Measurements from ENCODE around the gene CCL11. TPM values are rescaled to one million over a fixed set of nuclear protein-coding genes. Genes with fewer than 3 reads are reported as not detected.

Gene CCL11
- polyA plus RNA-seq, 1 of the 3 experiments (the other 2 are of a cell fraction): not detected

DNA sequence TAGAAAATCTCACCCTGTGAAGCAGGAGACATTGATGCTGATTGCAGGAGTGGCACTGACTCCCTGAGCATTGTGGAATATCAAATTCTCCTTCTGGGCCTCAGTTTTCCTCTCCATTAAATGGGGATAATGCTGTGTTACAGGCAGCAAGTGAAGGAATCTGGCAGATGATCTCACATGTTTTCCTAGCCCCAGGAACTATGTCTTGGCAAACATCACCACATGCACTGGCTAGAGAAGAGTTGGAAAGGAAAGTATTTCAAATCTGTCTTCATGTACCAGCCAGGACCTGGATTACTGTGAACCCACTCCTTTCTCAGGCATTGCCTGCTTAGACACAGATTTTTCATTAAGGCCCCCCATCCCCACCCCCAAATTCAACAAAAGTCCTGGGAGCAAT is 20.1 kb downstream of the CCL11 start:
- Histone ChIP-seq H3K9me2 (no peaks in the 10 kb centered on the region), H3K36me3 (replicated peaks in 1 of 2; ENCODE audit: control insufficient read depth in 1 of 2, insufficient read depth in 2 of 2, low read length in 1 of 2) (no peaks in the 10 kb centered on the region), H3K9ac (no peak overlapping the region), H3K4me2 (no peak overlapping the region), H3K27me3 (ENCODE audit: insufficient read depth) (no peaks in the 10 kb centered on the region), H3K79me2 (ENCODE audit: insufficient read depth) (no peaks in the 10 kb centered on the region), H2AFZ (ENCODE audit: low read depth) (no peak overlapping the region), H3K4me3 (ENCODE audit: low read depth in 2 of 2, low read length in 1 of 2) (no peak overlapping the region), H3K4me1 (ENCODE audit: control insufficient read depth in 1 of 2, insufficient read depth in 2 of 2, low read depth in 1 of 2, low read length in 1 of 2) (peaks cover 0 to 8% of the 10 kb centered on the region in 2 experiments; a peak in 1 of 4 replicates), H3F3A (replicated peaks; ENCODE audit: insufficient read depth) (peaks cover 3% of the 10 kb centered on the region), H3K9me3 (no peaks in the 10 kb centered on the region), H3K27ac (ENCODE audit: low read depth in 2 of 2, low read length in 1 of 2) (no peak overlapping the region), H4K20me1 (ENCODE audit: insufficient read depth) (no peaks in the 10 kb centered on the region)
- TF ChIP-seq, protein P1, sequence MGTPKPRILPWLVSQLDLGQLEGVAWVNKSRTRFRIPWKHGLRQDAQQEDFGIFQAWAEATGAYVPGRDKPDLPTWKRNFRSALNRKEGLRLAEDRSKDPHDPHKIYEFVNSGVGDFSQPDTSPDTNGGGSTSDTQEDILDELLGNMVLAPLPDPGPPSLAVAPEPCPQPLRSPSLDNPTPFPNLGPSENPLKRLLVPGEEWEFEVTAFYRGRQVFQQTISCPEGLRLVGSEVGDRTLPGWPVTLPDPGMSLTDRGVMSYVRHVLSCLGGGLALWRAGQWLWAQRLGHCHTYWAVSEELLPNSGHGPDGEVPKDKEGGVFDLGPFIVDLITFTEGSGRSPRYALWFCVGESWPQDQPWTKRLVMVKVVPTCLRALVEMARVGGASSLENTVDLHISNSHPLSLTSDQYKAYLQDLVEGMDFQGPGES (IDR thresholded peaks at IDR 0.05; ENCODE audit: low read depth, low read length): no peak
- no peak for TF ChIP-seq NFIC (IDR thresholded peaks at IDR 0.05; ENCODE audit: borderline replicate concordance)
- TF ChIP-seq, protein P2, sequence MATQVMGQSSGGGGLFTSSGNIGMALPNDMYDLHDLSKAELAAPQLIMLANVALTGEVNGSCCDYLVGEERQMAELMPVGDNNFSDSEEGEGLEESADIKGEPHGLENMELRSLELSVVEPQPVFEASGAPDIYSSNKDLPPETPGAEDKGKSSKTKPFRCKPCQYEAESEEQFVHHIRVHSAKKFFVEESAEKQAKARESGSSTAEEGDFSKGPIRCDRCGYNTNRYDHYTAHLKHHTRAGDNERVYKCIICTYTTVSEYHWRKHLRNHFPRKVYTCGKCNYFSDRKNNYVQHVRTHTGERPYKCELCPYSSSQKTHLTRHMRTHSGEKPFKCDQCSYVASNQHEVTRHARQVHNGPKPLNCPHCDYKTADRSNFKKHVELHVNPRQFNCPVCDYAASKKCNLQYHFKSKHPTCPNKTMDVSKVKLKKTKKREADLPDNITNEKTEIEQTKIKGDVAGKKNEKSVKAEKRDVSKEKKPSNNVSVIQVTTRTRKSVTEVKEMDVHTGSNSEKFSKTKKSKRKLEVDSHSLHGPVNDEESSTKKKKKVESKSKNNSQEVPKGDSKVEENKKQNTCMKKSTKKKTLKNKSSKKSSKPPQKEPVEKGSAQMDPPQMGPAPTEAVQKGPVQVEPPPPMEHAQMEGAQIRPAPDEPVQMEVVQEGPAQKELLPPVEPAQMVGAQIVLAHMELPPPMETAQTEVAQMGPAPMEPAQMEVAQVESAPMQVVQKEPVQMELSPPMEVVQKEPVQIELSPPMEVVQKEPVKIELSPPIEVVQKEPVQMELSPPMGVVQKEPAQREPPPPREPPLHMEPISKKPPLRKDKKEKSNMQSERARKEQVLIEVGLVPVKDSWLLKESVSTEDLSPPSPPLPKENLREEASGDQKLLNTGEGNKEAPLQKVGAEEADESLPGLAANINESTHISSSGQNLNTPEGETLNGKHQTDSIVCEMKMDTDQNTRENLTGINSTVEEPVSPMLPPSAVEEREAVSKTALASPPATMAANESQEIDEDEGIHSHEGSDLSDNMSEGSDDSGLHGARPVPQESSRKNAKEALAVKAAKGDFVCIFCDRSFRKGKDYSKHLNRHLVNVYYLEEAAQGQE (IDR thresholded peaks at IDR 0.05; ENCODE audit: low read depth, low read length): no peak
- TF ChIP-seq JUND (IDR thresholded peaks at IDR 0.05): no peak
- TF ChIP-seq SMC3 (IDR thresholded peaks at IDR 0.05; ENCODE audit: low read depth, low read length): no peak
- no peak for TF ChIP-seq POLR2AphosphoS5 (IDR thresholded peaks at IDR 0.05; ENCODE audit: low read depth, low read length)
- no peak for TF ChIP-seq RXRA (IDR thresholded peaks at IDR 0.05; ENCODE audit: borderline replicate concordance, low read depth)
- no peak for TF ChIP-seq MEF2A (IDR thresholded peaks at IDR 0.05; ENCODE audit: borderline replicate concordance, low read depth)
- TF ChIP-seq FOXM1 (IDR thresholded peaks at IDR 0.05; ENCODE audit: low read depth): no peak
- TF ChIP-seq, protein P3, sequence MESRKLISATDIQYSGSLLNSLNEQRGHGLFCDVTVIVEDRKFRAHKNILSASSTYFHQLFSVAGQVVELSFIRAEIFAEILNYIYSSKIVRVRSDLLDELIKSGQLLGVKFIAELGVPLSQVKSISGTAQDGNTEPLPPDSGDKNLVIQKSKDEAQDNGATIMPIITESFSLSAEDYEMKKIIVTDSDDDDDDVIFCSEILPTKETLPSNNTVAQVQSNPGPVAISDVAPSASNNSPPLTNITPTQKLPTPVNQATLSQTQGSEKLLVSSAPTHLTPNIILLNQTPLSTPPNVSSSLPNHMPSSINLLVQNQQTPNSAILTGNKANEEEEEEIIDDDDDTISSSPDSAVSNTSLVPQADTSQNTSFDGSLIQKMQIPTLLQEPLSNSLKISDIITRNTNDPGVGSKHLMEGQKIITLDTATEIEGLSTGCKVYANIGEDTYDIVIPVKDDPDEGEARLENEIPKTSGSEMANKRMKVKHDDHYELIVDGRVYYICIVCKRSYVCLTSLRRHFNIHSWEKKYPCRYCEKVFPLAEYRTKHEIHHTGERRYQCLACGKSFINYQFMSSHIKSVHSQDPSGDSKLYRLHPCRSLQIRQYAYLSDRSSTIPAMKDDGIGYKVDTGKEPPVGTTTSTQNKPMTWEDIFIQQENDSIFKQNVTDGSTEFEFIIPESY (IDR thresholded peaks at IDR 0.05; ENCODE audit: borderline replicate concordance, low read depth): no peak
- no peak for TF ChIP-seq FOSL2 (IDR thresholded peaks at IDR 0.05; ENCODE audit: borderline replicate concordance, low read depth)
- no peak for TF ChIP-seq CHD2 (IDR thresholded peaks at IDR 0.05; ENCODE audit: low read length, partially characterized antibody)
- TF ChIP-seq TEAD4 (IDR thresholded peaks at IDR 0.05; ENCODE audit: borderline replicate concordance, insufficient read depth): no peak
- no peak for TF ChIP-seq RFX5 (IDR thresholded peaks at IDR 0.05; ENCODE audit: low read length)
- TF ChIP-seq, protein P4, sequence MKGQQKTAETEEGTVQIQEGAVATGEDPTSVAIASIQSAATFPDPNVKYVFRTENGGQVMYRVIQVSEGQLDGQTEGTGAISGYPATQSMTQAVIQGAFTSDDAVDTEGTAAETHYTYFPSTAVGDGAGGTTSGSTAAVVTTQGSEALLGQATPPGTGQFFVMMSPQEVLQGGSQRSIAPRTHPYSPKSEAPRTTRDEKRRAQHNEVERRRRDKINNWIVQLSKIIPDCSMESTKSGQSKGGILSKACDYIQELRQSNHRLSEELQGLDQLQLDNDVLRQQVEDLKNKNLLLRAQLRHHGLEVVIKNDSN (IDR thresholded peaks at IDR 0.05; ENCODE audit: borderline replicate concordance, low read depth): no peak
- TF ChIP-seq NRF1 (IDR thresholded peaks at IDR 0.05; ENCODE audit: low read depth, low read length): no peak
- TF ChIP-seq, protein P5, sequence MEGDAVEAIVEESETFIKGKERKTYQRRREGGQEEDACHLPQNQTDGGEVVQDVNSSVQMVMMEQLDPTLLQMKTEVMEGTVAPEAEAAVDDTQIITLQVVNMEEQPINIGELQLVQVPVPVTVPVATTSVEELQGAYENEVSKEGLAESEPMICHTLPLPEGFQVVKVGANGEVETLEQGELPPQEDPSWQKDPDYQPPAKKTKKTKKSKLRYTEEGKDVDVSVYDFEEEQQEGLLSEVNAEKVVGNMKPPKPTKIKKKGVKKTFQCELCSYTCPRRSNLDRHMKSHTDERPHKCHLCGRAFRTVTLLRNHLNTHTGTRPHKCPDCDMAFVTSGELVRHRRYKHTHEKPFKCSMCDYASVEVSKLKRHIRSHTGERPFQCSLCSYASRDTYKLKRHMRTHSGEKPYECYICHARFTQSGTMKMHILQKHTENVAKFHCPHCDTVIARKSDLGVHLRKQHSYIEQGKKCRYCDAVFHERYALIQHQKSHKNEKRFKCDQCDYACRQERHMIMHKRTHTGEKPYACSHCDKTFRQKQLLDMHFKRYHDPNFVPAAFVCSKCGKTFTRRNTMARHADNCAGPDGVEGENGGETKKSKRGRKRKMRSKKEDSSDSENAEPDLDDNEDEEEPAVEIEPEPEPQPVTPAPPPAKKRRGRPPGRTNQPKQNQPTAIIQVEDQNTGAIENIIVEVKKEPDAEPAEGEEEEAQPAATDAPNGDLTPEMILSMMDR (IDR thresholded peaks at IDR 0.05): no peak
- no peak for TF ChIP-seq GABPA (IDR thresholded peaks at IDR 0.05; ENCODE audit: low read depth)
- ChIA-PET CTCF (interaction anchor here (0.6 to 3.0 kb wide), 8 partner anchors 21 to 109 kb away, joined by 3 to 17 read pairs (median 4); no protein-coding TSS in a partner anchor), POLR2A (no interaction called here)
- no peak for DNase-seq

Measured in SK-N-SH (cell line).